Ishikawa (cell line): ENCODE data around the gene PLXNA4.

Experiments
- CEBPB ChIP-seq: IDR thresholded peaks from 2 replicates; pipeline ENCODE4 v1.6.1; 2012
- NFIC ChIP-seq: IDR thresholded peaks from 2 replicates; pipeline ENCODE4 v1.6.1; 2012
- RAD21 ChIP-seq: IDR thresholded peaks from 2 replicates; pipeline ENCODE4 v1.6.1; 2012; ENCODE audit warnings: low read depth
- YY1 ChIP-seq: IDR thresholded peaks from 2 replicates; pipeline ENCODE4 v1.6.1; 2012; ENCODE audit warnings: low read depth
- TF ChIP-seq, protein P1 (sequence below): IDR thresholded peaks from 2 replicates; pipeline ENCODE4 v1.6.1; 2012

DNA sequence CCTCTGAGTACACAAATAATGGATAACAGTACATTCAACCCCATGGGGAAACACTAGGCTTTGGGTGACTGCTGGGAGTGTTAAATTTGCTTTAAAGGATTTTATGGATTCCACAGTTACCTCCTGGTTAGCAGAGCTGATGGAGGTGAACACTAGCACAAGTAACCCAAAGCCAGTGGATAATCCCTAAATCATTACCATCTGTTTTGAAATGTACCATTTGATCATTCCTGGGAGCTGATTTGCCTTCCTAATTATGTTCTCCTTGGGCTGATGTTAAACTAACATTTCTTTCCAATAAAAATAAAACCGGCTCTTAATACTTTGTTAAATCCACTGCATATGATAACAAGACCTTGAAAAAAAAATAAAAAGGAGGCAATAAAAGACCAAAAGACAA, 493.9 kb downstream of the PLXNA4 start:
- TF ChIP-seq RAD21: no peak
- no peak for TF ChIP-seq NFIC
- TF ChIP-seq CEBPB: no peak
- TF ChIP-seq YY1: no peak
- TF ChIP-seq, protein P1, sequence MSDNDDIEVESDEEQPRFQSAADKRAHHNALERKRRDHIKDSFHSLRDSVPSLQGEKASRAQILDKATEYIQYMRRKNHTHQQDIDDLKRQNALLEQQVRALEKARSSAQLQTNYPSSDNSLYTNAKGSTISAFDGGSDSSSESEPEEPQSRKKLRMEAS: no peak
